ENCODE data around the gene SLC16A6. TPM values are rescaled to one million over a fixed set of nuclear protein-coding genes. Genes with fewer than 3 reads are reported as not detected.
"Not testable (repeated sequence)": the region's sequence is repeated elsewhere in the genome, so short reads cannot be mapped to it uniquely, and the experiment has no call there.

SLC16A6 gene
- total RNA-seq, 2 experiments from 2014 or later, result 5.6 to 6.8 TPM

DNA sequence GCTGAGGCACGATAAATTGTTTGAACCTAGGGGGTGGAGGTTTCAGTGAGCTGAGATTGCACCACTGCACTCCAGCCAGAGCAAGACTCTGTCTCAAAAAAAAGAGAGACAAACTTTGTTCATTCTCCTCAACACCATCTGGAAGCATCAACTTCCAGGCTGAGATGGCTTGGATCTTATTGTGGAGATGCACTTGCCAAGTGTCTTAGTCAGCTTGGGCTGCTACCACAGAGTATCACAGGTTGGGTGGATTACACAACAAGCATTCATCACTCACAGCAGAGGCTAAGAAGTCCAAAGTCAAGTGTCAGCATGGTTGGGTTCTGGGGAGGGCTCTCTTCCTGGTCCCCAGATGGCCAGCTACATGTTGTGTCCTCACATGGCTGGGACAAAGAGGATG, 58.2 kb downstream of the SLC16A6 start:
- H3K9me3 Mint-ChIP-seq, DNase-seq, POLR2A ChIA-PET, H3K27me3 Mint-ChIP-seq, H3K27ac Mint-ChIP-seq, H3K4me3 Mint-ChIP-seq: not testable (repeated sequence)
- peaks cover 36% of the 10 kb centered on the region for H3K4me1 Mint-ChIP-seq
- H3K36me3 Mint-ChIP-seq (ENCODE audit: low read depth), result peaks cover 12% of the 10 kb centered on the region
- CTCF ChIA-PET, result interaction anchor here (0.8 to 2.6 kb wide), 6 partner anchors 10 to 265 kb away, joined by 3 to 11 read pairs (median 4); no protein-coding TSS in a partner anchor

DNA sequence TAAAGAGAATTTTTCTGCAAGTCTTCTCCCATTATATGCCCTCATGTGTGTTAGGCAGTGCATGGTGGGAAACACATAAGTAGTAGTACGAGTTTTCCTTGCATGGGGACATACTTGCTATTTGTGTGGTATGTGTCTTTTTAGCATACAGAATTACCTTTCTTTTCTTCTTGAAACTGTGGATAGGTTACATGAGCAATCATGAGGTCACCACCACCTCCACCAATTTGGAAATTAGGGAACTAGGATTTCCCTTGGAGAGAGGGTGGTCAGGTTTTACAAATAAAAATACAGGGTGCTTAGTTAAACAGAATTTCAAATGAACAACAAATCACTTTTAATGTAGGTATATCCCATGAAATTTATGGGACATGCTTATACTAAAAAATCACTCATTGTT, 59.4 kb downstream of the SLC16A6 start:
- peaks cover 27% of the 10 kb centered on the region for H3K4me1 Mint-ChIP-seq
- H3K9me3 Mint-ChIP-seq, result no peaks in the 10 kb centered on the region
- no peak overlapping the region for H3K27ac Mint-ChIP-seq
- ChIA-PET CTCF (no interaction called here), POLR2A (no interaction called here)
- no peak for DNase-seq
- H3K36me3 Mint-ChIP-seq (ENCODE audit: low read depth), result peaks cover 10% of the 10 kb centered on the region
- H3K4me3 Mint-ChIP-seq, result no peak overlapping the region
- no peaks in the 10 kb centered on the region for H3K27me3 Mint-ChIP-seq

- H3K27me3 Mint-ChIP-seq, H3K4me3 Mint-ChIP-seq, DNase-seq, H3K27ac Mint-ChIP-seq, H3K9me3 Mint-ChIP-seq, POLR2A ChIA-PET: not testable (repeated sequence)
- CTCF ChIA-PET, result interaction anchor here (0.6 kb wide), 1 partner anchor 170 kb away, joined by 3 read pairs; no protein-coding TSS in a partner anchor
- H3K4me1 Mint-ChIP-seq, result peaks cover 27% of the 10 kb centered on the region
- H3K36me3 Mint-ChIP-seq (ENCODE audit: low read depth), result peaks cover 10% of the 10 kb centered on the region
Observed at GRCh38 chr17:68231131-68231530, 59.8 kb downstream of the SLC16A6 start.

GRCh38 chr17:68229619-68230018, 61.3 kb downstream of the SLC16A6 start:
- Mint-ChIP-seq H3K36me3 (ENCODE audit: low read depth) (peaks cover 12% of the 10 kb centered on the region), H3K27ac (no peak overlapping the region), H3K4me1 (peaks cover 17% of the 10 kb centered on the region), H3K4me3 (no peak overlapping the region), H3K9me3 (no peaks in the 10 kb centered on the region), H3K27me3 (no peaks in the 10 kb centered on the region)
- CTCF ChIA-PET, result interaction anchor here (1.0 kb wide), 1 partner anchor 46 kb away, joined by 3 read pairs; no protein-coding TSS in a partner anchor
- no peak for DNase-seq
- POLR2A ChIA-PET, result no interaction called here

GRCh38 chr17:68228817-68229570, 61.9 kb downstream of the SLC16A6 start:
- no peak for DNase-seq
- no peak overlapping the region for H3K27ac Mint-ChIP-seq
- no peak overlapping the region for H3K4me3 Mint-ChIP-seq
- peaks cover 15% of the 10 kb centered on the region for H3K4me1 Mint-ChIP-seq
- no peaks in the 10 kb centered on the region for H3K9me3 Mint-ChIP-seq
- peaks cover 12% of the 10 kb centered on the region for H3K36me3 Mint-ChIP-seq (ENCODE audit: low read depth)
- ChIA-PET CTCF (interaction anchor here (0.7 to 1.0 kb wide), 2 partner anchors 16 to 45 kb away, joined by 3 to 4 read pairs; no protein-coding TSS in a partner anchor), POLR2A (no interaction called here)
- no peaks in the 10 kb centered on the region for H3K27me3 Mint-ChIP-seq

GRCh38 chr17:68228039-68228680, 62.8 kb downstream of the SLC16A6 start:
- CTCF ChIA-PET, result interaction anchor here (0.7 kb wide), 1 partner anchor 17 kb away, joined by 4 read pairs; no protein-coding TSS in a partner anchor

DNA sequence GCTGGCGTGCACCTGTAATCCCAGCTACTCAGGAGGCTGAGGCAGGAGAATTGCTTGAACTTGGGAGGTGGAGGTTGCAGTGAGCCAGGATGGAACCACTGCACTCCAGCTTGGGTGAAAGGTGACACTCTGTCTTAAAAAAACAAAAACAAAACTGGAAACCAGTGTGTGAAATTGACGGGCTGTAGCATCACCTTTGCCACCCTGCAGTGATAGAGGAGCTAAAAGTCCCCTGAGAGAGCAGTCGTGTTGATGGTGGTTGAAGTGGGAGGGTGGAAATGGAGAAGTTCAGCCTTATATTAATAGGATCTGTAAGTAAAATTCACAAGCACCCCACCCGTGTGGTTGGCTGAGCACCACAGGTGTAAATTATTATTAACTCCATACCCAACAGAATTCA, 65.9 kb downstream of the SLC16A6 start:
- not testable (repeated sequence) for H3K27ac Mint-ChIP-seq, H3K9me3 Mint-ChIP-seq, H3K4me3 Mint-ChIP-seq, DNase-seq, H3K27me3 Mint-ChIP-seq
- Mint-ChIP-seq H3K4me1 (peaks cover 17% of the 10 kb centered on the region), H3K36me3 (ENCODE audit: low read depth) (peaks cover 19% of the 10 kb centered on the region)
- ChIA-PET POLR2A (interaction anchor here (0.6 to 0.7 kb wide), 3 partner anchors 12 to 212 kb away, joined by 3 to 4 read pairs (median 4); no protein-coding TSS in a partner anchor), CTCF (interaction anchor here (0.9 to 1.3 kb wide), 3 partner anchors 21 to 207 kb away, joined by 3 read pairs; no protein-coding TSS in a partner anchor)

More at GRCh38 chr17:68228039-68228680, 62.8 kb downstream of the SLC16A6 start:
- Mint-ChIP-seq H3K27ac (peak overlapping the region; percentile 44), H3K4me1 (peaks cover 15% of the 10 kb centered on the region), H3K36me3 (ENCODE audit: low read depth) (peaks cover 12% of the 10 kb centered on the region)
- not testable (repeated sequence) for H3K9me3 Mint-ChIP-seq, DNase-seq, H3K4me3 Mint-ChIP-seq, H3K27me3 Mint-ChIP-seq
- POLR2A ChIA-PET, result interaction anchor here (0.7 kb wide), 1 partner anchor 15 kb away, joined by 3 read pairs; no protein-coding TSS in a partner anchor

DNA sequence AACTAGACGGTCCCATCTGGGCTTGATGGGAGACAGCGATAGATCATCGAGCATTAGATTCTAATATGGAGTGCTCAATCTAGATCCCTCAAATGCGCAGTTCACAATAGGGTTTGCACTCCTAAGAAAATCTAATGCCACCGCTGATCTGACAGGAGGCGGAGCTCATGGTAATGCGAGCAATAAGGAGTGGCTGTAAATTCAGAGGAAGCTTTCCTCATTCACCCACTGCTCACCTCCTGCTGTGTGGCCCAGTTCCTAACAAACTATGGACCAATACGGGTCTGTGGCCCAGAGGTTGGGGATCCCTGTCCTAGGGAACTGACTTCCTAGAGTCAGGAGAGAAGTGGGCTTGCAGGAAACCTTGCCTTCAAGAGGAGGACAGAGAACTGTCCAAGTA, 68.3 kb downstream of the SLC16A6 start:
- Mint-ChIP-seq H3K27me3 (no peaks in the 10 kb centered on the region), H3K9me3 (no peaks in the 10 kb centered on the region), H3K4me3 (no peak overlapping the region), H3K4me1 (peaks cover 9% of the 10 kb centered on the region), H3K36me3 (ENCODE audit: low read depth) (peaks cover 27% of the 10 kb centered on the region), H3K27ac (no peak overlapping the region)
- ChIA-PET POLR2A (no interaction called here), CTCF (interaction anchor here (0.6 to 1.5 kb wide), 3 partner anchors 10 to 292 kb away, joined by 3 to 6 read pairs (median 4); no protein-coding TSS in a partner anchor)
- no peak for DNase-seq

DNA sequence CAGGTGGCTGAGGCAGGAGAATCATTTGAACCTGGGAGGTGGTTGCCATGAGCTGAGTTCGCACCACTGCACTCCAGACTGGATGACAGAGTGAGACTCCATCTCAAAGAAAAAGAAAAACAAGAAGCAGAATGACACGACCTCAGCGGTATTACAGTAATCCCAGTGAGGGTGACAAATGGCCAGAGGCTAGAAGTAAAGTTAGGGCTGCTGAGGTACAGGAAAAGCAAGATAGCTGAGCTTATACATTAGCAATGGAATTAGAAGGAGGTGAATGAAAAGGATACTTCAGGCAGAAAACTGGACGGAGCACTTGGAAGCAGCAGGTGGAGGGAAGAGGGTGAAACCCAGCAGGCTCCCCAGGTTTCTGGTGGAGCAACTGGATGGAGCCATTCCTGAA, 69.1 kb downstream of the SLC16A6 start:
- H3K27me3 Mint-ChIP-seq, result no peaks in the 10 kb centered on the region
- ChIA-PET POLR2A (no interaction called here), CTCF (interaction anchor here (0.6 to 1.5 kb wide), 2 partner anchors 16 to 292 kb away, joined by 4 to 6 read pairs; no protein-coding TSS in a partner anchor)
- no peaks in the 10 kb centered on the region for H3K9me3 Mint-ChIP-seq
- no peak for DNase-seq
- no peak overlapping the region for H3K27ac Mint-ChIP-seq
- peaks cover 9% of the 10 kb centered on the region for H3K4me1 Mint-ChIP-seq
- H3K4me3 Mint-ChIP-seq, result no peak overlapping the region
- peaks cover 31% of the 10 kb centered on the region for H3K36me3 Mint-ChIP-seq (ENCODE audit: low read depth)

DNA sequence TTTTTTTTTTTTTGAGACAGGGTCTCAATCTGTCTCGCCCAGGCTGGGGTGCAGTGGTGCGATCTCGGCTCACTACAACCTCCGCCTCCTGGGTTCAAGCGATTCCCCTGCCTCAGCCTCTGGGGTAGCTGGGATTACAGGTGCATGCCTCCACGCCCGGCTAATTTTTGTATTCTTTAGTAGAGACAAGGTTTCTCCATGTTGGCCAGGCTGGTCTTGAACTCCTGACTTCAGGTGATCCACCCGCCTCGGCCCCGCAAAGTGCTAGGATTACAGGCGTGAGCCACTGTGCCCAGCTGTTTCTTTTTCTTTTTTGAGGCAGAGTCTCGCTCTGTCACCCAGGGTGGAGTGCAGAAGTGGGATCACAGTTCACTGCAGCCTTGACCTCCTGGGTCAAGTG, 70.1 kb downstream of the SLC16A6 start:
- H3K4me3 Mint-ChIP-seq, H3K9me3 Mint-ChIP-seq, POLR2A ChIA-PET, DNase-seq, H3K27me3 Mint-ChIP-seq, H3K27ac Mint-ChIP-seq: not testable (repeated sequence)
- CTCF ChIA-PET, result interaction anchor here (1.4 kb wide), 1 partner anchor 40 kb away, joined by 3 read pairs; no protein-coding TSS in a partner anchor
- Mint-ChIP-seq H3K36me3 (ENCODE audit: low read depth) (peaks cover 35% of the 10 kb centered on the region), H3K4me1 (peaks cover 12% of the 10 kb centered on the region)

DNA sequence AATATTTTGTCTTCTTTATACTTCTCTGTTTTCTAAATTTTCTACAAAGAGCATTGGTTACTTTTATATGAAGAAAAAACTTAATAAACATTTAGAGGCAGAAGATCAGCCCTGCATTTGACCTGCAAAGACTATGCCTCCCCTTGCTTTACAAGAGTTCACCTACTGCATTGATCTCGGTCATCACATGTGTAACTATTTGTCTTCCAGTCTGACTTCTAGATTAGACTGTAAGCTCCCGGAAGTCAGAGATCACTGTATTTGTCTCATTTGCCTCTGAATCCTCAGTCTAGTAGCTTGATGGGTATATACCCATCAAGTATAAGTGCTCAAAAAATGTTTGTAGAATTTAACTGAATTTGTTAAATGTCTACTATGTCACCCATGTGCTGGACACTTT, 70.7 kb downstream of the SLC16A6 start:
- H3K4me3 Mint-ChIP-seq, H3K27ac Mint-ChIP-seq, POLR2A ChIA-PET, H3K27me3 Mint-ChIP-seq, H3K9me3 Mint-ChIP-seq, DNase-seq: not testable (repeated sequence)
- Mint-ChIP-seq H3K4me1 (peaks cover 14% of the 10 kb centered on the region), H3K36me3 (ENCODE audit: low read depth) (peaks cover 38% of the 10 kb centered on the region)
- CTCF ChIA-PET, result interaction anchor here (1.4 kb wide), 1 partner anchor 40 kb away, joined by 3 read pairs; no protein-coding TSS in a partner anchor

DNA sequence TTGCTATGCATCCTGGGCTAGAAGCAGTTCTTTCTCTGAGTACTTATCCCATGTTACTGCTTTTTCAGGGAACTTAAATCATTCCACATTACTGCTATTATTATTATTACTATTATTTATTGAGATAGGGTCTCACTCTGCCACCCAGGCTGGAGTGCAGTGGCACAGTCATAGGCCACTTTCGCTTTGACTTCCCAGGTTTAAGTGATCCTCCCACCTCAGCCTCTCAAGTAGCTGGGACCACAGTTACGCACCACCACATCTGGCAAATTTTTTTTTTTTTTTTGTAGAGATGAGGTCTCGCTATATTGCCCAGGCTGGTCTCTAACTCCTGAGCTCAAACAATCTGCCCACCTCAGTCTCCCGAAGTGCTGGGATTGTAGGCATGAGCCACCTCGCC, 71.5 kb downstream of the SLC16A6 start:
- H3K27me3 Mint-ChIP-seq, H3K27ac Mint-ChIP-seq, H3K4me3 Mint-ChIP-seq, H3K9me3 Mint-ChIP-seq, DNase-seq, POLR2A ChIA-PET: not testable (repeated sequence)
- CTCF ChIA-PET, result interaction anchor here (0.6 to 1.4 kb wide), 2 partner anchors 13 to 39 kb away, joined by 3 read pairs; no protein-coding TSS in a partner anchor
- Mint-ChIP-seq H3K36me3 (ENCODE audit: low read depth) (peaks cover 40% of the 10 kb centered on the region), H3K4me1 (peaks cover 17% of the 10 kb centered on the region)

All from activated CD4-positive, alpha-beta T cell treated with anti-CD3 and anti-CD28 coated beads, Interleukin-2, amount 10 ng/mL, durations not matched to agents 7 days and 5 days (primary cell).